Measurements from ENCODE around the gene CASTOR1.
A peak's percentile ranks its signal among the peaks of the same experiment; 100 is the strongest.
"Not testable (repeated sequence)": the region's sequence is repeated elsewhere in the genome, so short reads cannot be mapped to it uniquely, and the experiment has no call there.

CASTOR1 gene

DNA sequence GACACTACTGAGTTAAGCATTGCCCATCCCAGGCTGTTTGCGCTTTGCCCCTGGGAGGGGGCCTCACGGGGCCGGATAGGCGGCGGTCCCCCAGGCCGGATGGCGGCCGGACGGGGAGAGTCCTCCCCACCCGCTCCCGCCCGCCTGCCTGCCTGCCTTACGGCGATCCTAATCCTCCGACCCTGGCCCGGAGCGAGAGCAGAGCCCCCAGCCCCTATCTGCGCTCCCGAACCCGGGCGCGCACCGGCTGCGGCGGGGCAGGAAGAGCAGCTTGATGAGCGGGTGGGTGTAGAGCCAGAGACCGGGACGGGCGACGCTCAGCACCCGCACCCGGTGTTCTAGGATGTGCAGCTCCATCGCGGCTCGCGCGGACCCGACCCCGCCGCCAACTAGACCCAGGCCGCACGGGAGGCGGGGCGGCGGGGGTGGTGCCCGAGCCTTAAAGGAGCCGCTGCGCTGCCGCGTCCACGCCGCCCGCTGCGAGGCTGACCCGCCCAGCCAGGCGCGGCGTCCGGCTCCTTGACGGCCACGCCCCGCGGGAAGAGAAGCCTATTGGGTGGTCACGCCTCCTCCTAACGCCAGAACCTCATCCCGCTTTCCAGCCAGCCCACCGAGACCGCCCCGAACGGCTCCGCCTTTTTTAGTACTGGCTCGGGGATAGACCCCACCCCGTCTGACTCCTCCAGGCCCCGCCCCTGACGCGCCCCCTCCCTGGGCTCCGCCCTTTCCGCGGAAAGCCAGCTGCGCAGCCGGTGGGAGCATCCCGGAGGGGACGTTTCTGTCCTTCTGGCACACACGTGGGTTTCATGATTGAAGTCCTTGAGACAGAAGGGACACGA, at the start of gene CASTOR1:
TSS of gene CASTOR1 (minus strand) at position 365 of the 839 bp plus-strand sequence. CDS start at position 357, 8 bp downstream.
- peak; percentile 47 for DNase-seq

DNA sequence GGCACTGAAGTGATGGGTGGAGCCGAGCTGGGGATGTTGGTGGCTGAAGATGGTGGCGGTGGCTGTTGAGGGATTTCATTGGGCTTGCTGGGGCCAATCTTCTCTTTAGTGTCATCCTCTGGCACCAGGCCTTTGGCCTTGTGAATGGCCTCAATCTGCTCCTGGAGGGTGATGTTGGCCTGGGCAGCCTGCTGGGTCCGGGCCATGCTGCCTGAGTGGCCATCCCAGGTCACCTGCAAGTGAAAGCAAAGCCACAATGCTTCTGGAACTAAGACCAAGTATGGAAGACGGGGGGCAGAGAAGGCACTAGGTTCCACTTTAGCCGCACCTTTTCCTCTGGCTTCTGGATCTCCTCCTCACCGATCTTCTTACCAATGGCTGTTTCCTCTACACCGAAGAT, 49.5 kb upstream of the CASTOR1 start:
- no peak for DNase-seq

- not testable (repeated sequence) for DNase-seq
Observed at GRCh38 chr22:30338341-30338740, 49.0 kb upstream of the CASTOR1 start.

- DNase-seq, result no peak
Observed at GRCh38 chr22:30337461-30337778, 48.1 kb upstream of the CASTOR1 start.

DNA sequence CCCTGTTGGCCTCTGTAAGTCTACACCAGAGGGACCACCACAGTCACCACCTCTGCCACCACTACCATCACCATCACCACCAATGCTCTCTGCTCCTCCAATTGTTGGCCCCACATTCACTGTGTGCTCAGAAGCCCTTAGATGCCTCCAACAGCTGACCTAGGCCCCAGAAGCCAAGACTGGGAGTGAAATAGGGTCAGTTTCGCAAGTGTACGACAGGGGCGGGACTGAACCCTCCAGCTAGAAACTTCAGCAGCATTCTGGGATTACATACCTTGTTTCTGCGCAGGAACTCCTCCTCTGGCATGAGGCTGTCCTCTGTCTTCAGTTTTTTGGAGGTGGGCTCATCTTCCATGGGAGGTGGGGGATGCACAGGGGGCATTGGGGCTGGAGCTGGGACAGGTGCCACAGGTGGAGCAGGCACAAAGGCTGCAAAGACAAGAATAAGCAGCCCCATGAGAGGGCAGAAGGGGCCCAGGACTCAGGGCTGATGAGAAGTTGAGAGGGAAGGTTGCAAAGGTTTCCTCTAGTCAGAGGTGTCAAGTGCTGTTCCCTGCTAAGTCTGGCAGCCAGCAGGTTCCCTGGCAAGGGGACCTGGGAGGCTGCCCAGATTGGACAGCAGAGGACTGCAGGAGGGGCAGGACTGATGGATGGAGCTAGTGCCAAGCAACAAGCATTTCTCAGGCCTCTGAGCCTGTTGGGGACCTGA, 47.6 kb upstream of the CASTOR1 start:
- no peak for DNase-seq

DNA sequence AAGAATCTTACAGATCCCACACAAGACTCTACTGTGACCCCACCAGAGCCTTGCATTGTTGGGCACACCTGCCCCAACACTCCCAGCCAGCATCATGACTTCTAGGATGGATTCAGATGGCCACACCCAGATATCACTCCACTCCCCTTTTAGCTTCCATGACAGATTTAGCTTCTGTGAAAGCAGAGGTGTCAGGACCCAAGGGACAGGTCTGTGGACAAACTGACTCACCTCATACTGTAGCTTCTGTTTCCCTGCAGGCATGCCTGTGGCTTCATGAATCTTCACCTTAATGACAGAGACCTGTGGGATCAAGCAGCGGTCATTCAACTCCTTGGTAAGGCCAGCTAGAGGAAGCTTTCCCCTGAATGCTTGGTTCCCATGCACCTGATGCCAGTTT, 45.9 kb upstream of the CASTOR1 start:
- no peak for DNase-seq

- DNase-seq, result no peak
Observed at GRCh38 chr22:30334646-30335045, 45.3 kb upstream of the CASTOR1 start.

GRCh38 chr22:30333707-30334087, 44.4 kb upstream of the CASTOR1 start:
- no peak for DNase-seq

- no peak for DNase-seq
Observed at GRCh38 chr22:30332994-30333706, 43.8 kb upstream of the CASTOR1 start.

GRCh38 chr22:30332551-30332950, 43.2 kb upstream of the CASTOR1 start:
- DNase-seq, result no peak

DNA sequence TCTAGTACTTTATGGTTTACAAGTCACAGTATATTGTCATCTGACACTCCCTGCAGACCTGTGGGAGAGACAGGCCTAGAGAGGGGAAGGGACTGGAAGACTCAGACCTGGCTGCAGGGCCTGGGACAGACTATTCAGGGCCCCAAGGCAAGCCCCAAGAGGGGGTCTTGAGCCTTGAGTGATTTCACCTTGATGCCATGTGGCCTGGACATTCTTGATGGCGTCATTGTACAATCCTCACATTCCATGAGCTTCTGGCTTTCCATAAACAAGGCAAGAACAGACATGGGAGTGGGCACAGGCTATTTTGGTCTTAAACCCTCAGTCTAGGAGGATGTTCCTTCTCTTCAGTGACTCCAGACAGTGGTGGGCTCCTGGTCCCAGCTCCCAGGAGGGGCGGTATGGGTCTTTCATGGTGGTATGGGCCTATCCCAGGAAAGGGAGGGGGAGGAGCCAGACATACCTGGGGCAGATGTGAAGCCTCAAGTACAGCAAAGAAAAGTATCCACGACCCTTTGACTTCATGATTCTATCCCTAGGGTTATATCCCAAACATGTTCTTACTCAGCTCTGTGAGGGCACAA, 39.3 kb upstream of the CASTOR1 start:
- no peak for DNase-seq

DNA sequence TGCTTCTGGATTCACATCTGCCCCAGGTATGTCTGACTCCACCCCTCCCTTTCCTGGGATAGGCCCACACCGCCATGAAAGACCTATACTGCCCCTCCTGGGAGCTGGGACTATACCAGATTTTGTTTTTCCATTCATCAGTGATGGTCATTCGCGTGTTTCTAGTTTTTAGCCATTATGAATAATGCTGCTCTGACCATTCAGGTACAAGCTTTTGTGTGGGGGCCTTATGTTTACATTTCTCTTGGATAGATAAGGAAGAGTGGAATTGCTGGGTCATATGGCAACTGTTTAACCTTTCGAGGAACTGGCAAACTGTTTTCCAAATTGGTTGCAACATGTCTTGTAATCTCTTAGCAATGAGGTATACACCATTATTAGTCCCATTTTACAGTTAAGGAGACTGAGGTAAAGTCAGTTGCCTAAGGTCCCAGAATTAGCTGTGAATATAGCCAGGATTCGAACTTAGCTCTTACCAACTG, 38.6 kb upstream of the CASTOR1 start:
- no peak for DNase-seq

DNA sequence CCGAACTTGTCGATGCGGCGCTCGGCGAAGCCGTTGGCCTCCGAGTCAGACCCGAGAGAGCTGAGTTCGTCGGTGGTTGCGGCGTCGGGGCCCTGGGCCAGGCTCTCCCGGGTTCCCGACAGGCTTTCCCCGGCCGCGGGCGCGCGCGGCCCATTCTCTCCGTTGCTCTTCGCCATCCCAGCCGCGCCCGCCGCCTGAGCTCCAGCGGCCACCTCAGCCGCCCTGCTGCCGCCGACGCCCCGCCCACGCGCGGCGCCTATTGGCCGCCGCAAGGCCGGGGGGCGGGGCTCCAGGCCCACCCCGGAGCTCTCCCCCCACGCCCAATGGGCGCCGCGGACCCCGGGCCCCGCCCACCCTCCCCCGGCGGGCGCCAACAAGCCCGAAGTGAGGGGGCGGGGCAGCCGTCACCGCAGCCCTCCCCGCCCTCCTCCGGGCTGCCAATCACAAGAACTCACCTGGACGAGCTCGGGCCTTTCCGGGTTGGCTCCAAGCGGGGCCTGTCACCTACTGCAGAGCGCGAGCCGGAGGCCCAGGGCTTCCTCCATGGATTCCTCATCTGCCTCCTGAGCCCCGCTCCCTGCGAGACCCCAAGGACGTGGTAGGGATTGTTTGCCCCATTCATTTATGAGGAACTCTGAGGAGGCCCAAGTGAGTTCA, 37.5 kb upstream of the CASTOR1 start, which contains the start of gene TBC1D10A:
TSS of gene TBC1D10A (minus strand) at position 236 of the 657 bp plus-strand sequence. CDS start at position 176, 60 bp downstream.
- DNase-seq, result peak; percentile 78

DNA sequence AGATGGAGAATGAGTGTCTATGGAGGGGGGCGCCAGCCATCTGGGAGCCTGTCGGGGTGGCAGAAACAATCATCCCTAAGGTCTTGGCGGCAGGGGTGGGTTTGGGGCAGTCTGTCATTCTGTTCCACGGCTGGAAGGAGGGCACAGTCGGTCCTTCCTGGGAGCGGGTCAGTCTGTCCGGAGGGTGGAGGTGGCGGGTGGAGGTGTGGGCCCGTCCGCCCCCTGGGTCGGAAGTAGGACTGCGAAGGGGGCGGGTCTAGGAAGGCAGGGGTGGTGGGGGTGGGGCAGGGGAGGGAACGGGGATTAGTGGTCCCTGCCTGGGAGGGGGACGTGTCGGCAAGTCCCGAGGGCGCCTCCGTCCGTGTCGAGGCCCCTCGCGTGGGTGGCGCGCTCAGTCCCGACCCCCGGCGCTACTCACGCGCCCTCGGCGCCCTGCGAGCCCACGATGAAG, 37.0 kb upstream of the CASTOR1 start:
- DNase-seq, result no peak

- DNase-seq, result no peak
Observed at GRCh38 chr22:30325724-30326254, 36.5 kb upstream of the CASTOR1 start.

DNA sequence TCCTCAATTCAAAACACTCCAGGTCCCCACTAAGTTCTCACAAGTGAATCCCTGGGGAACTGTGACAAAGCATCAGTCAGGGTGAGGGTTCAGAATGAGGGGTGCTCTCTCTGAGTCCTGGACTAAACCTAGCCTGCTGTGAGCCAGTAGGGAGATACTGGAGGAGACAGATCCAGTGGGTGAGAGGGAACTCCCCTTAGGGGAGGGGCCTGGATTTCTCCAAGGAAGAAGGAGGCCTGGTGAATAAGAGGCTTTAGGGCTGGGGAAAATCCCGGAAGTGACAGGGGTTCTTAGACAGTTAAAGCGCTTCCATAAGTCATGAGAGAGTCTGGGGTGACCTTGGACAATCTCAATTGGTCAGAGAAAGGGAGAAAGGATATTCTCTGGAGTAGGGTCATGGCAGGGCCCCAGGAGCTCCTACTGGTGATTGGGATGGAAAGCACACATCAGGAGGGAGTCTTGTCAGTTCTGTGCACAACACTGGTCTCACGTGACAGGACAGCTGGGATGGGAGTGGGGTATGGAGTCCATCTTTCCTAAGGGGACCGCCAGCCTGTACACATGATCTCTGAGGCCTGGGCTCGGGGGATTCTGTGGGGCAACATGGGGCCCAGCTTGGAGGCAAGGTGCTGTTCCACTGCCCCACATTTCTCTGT, 35.9 kb upstream of the CASTOR1 start:
- no peak for DNase-seq

- no peak for DNase-seq
Observed at GRCh38 chr22:30324014-30324730, 34.9 kb upstream of the CASTOR1 start.

DNA sequence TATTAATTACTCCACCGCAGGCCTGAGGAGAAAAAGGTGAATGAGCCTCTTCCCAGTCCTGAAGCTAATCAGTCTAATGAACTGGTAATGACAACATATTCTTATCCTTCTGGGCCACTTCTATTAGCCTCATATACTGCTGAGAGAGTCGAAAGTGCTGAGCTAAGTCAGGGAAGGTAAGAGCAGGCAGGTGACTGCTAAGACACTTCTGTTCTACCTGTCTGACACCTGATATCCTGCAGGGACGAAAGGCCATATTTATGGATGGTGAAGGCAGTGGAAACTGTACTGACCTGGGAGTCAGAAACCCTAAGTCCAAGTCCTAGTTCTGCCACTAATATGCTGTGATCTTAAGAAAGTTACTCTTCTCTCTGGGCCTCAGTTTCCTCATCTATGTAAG, 33.9 kb upstream of the CASTOR1 start:
- DNase-seq, result no peak

DNA sequence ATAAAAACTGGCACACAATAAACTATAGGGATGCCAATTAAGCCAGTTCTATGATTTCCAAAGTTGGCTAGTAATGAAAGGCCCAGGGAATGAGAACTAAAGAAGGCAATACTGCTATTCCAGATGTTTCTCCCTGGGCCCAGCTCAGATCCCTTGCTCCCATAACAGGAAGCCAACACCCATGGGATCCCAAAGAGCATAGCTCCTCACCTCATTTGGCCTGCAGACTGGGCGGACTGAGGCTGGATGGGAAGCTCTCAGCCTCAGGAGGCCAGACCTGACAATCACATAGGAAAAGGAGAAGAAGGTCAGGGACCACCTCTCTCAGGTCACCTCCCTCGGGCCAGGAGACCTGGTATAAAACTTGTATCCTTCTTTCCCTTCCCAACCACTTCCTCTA, 32.2 kb upstream of the CASTOR1 start:
- DNase-seq, result no peak

DNA sequence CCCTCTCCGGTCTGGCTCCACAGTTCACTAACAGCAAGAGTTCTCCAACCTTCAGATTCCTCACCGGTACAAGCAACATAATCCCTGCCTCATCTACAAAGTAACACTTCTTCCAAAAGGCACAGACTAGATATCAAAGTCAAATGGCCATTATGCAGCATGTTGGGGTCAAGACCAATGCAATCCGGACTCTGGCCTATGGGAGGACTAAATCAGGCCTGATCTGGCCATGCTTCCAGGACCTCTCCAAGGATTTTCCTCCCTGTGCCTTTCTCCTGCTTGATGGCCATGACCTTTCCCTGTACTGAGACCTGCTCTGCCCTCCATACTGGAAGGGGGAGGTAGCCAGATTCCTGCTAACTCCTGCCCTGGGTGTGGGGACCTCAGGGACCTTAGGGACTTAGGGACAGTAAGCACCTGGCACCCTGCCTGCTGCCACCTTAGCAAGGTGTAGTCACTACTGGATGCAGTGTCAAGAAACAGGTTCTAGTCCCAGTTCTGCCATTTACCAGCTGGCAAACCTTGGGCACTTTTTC, 30.8 kb upstream of the CASTOR1 start:
- no peak for DNase-seq

Measured in DMS79 (cell line).